HCT116 (cell line): ENCODE measurements around the gene TAF1C. TPM values are rescaled to one million over a fixed set of nuclear protein-coding genes. Genes with fewer than 3 reads are reported as not detected.
A peak's percentile ranks its signal among the peaks of the same experiment; 100 is the strongest.

ENCODE experiments used
- ATAC-seq: fragments of 200-7000 bp; cut with Tn5 transposase; 2 replicates; pipeline ENCODE4 v1.9.1; 2020; ENCODE audit warnings: mild to moderate bottlenecking, moderate library complexity
- BruUV-seq: library from RNA; stranded (reverse); fragments of 400-500 nt; replicated peaks from 2 replicates; lab custom pipeline; 2021; lab: Mats Ljungman, UMichigan
- CTCF ChIA-PET: fragments of 300-600 bp; sonication (Branson Sonifier 250); formaldehyde crosslinking; loops from one replicate; lab custom pipeline; 2021; ENCODE audit warnings: antibody characterized with exemption; lab: Charles Lee
- POLR2A ChIA-PET: fragments of 300-600, 350-600 bp; sonication (Branson Sonifier 250); formaldehyde crosslinking; loops from one replicate; lab custom pipeline; 2021; ENCODE audit warnings: antibody characterized with exemption; lab: Charles Lee
- RAD21 ChIA-PET, 2 experiments: fragments of 300-600 bp; sonication (Branson Sonifier 250); formaldehyde crosslinking; loops; one replicate each; lab custom pipeline; 2023; ENCODE audit warnings: low total read pairs in 2 of 2; ENCODE audit not compliant: uncharacterized antibody in 2 of 2, unreplicated experiment in 2 of 2, low non-redundant PET in 1 of 2; lab: Charles Lee
- DNase-seq: peaks from one replicate; pipeline ENCODE4 v3.0.0-alpha.2; 2010; ENCODE audit warnings: low read depth, low spot score
- H2AFZ ChIP-seq: fragments of 200-600 bp; shearing (Covaris generic), sonication (generic); 2 replicates; pipeline ENCODE4 v1.6.1; 2017; ENCODE audit warnings: low read depth, mixed run types, mixed read lengths, antibody characterized with exemption, low read length; ENCODE audit not compliant: poor library complexity, severe bottlenecking
- H3K27ac ChIP-seq: 2 replicates; pipeline ENCODE4 v1.5.1; 2012; ENCODE audit warnings: low read depth, low read length
- H3K27me3 ChIP-seq: fragments of 200-600 bp; sonication (generic); 2 replicates; pipeline ENCODE4 v1.6.1; 2016; ENCODE audit warnings: mixed run types, low read length, mixed read lengths; ENCODE audit not compliant: insufficient read depth
- H3K36me3 ChIP-seq, 2 experiments: fragments of 200-500 bp in 1 of 2; fragments of 200-600 bp in 1 of 2; sonication (Bioruptor generic) in 1 of 2; sonication (generic) in 1 of 2; 2 replicates each; pipeline versions ENCODE4 v1.5.1 to v1.6.1; 2014 to 2016; ENCODE audit warnings: low read length in 2 of 2, inconsistent platforms in 1 of 2, mixed read lengths in 1 of 2, mixed run types in 1 of 2; ENCODE audit not compliant: insufficient read depth in 2 of 2, control insufficient read depth in 1 of 2
- H3K4me1 ChIP-seq, 2 experiments: fragments of 200-600 bp in 1 of 2; sonication (generic) in 1 of 2; 2 replicates each; pipeline versions ENCODE4 v1.5.1 to v1.6.1; 2012 to 2017; ENCODE audit warnings: low read length in 2 of 2, inconsistent platforms in 1 of 2, mild to moderate bottlenecking in 1 of 2, mixed read lengths in 1 of 2, mixed run types in 1 of 2, moderate library complexity in 1 of 2; ENCODE audit not compliant: insufficient read depth in 2 of 2, control insufficient read depth in 1 of 2
- H3K4me2 ChIP-seq: fragments of 200-600 bp; sonication (generic); 2 replicates; pipeline ENCODE4 v1.6.1; 2017; ENCODE audit warnings: mixed run types, low read length, mixed read lengths
- H3K4me3 ChIP-seq, 2 experiments: fragments of 200-600 bp in 1 of 2; sonication (generic) in 1 of 2; replicated peaks in 1 of 2; 2 replicates each; pipeline ENCODE4 v1.5.1; 2011 to 2016; ENCODE audit warnings: low read length in 2 of 2, control low read depth in 1 of 2, low read depth in 1 of 2, mild to moderate bottlenecking in 1 of 2, mixed read lengths in 1 of 2, mixed run types in 1 of 2
- H3K79me2 ChIP-seq: fragments of 200-600 bp; sonication (generic); 2 replicates; pipeline ENCODE4 v1.6.1; 2017; ENCODE audit warnings: mild to moderate bottlenecking, mixed run types, low read length, moderate library complexity, mixed read lengths; ENCODE audit not compliant: insufficient read depth
- H3K9ac ChIP-seq: fragments of 200-600 bp; sonication (generic); 2 replicates; pipeline ENCODE4 v1.6.1; 2016; ENCODE audit warnings: low read length, mixed read lengths
- H3K9me2 ChIP-seq: fragments of 200-600 bp; sonication (generic), shearing (Covaris generic); 2 replicates; pipeline ENCODE4 v1.6.1; 2017; ENCODE audit warnings: mixed run types, mild to moderate bottlenecking, moderate library complexity; ENCODE audit not compliant: insufficient read depth
- H3K9me3 ChIP-seq, 2 experiments: fragments of 200-500 bp in 1 of 2; fragments of 200-600 bp in 1 of 2; sonication (Bioruptor generic) in 1 of 2; sonication (generic) in 1 of 2; 2 replicates each; pipeline ENCODE4 v1.6.1; 2014 to 2017; ENCODE audit warnings: low read length in 2 of 2, mixed read lengths in 2 of 2, inconsistent platforms in 1 of 2, low read depth in 1 of 2, mild to moderate bottlenecking in 1 of 2, mixed run types in 1 of 2, moderate library complexity in 1 of 2; ENCODE audit not compliant: control insufficient read depth in 1 of 2, insufficient read depth in 1 of 2
- H4K20me1 ChIP-seq: fragments of 200-600 bp; sonication (generic), shearing (Covaris generic); 2 replicates; pipeline ENCODE4 v1.6.1; 2017; ENCODE audit warnings: mixed run types, mild to moderate bottlenecking, moderate library complexity; ENCODE audit not compliant: insufficient read depth
- CBX3 ChIP-seq: IDR thresholded peaks from 2 replicates; pipeline ENCODE4 v1.6.1; 2012; ENCODE audit warnings: low read depth
- CEBPB ChIP-seq: IDR thresholded peaks from 2 replicates; pipeline ENCODE4 v1.6.1; 2012; ENCODE audit warnings: low read depth
- CTCF ChIP-seq, 3 experiments: fragments of 200-600 bp in 1 of 3; sonication (generic) in 1 of 3; IDR thresholded peaks in 2 of 3; conservative IDR thresholded peaks in 1 of 3; 2 replicates each; pipeline ENCODE4 v1.5.1; 2012 to 2017; ENCODE audit warnings: low read depth in 2 of 3, low read length in 2 of 3, antibody characterized with exemption in 1 of 3, borderline replicate concordance in 1 of 3, control low read depth in 1 of 3, mild to moderate bottlenecking in 1 of 3, mixed read lengths in 1 of 3, mixed run types in 1 of 3, moderate library complexity in 1 of 3; ENCODE audit not compliant: insufficient read depth in 1 of 3
- EGR1 ChIP-seq: IDR thresholded peaks from 2 replicates; pipeline ENCODE4 v1.6.1; 2012; ENCODE audit warnings: low read depth
- ELF1 ChIP-seq: IDR thresholded peaks from 2 replicates; pipeline ENCODE4 v1.6.1; 2012; ENCODE audit warnings: low read depth, borderline replicate concordance
- EZH2 ChIP-seq: fragments of 200-600 bp; sonication (generic); IDR thresholded peaks from 2 replicates; pipeline ENCODE4 v1.6.1; 2017; ENCODE audit warnings: antibody characterized with exemption, mixed run types
- FOSL1 ChIP-seq: IDR thresholded peaks from 2 replicates; pipeline ENCODE4 v1.6.1; 2012; ENCODE audit warnings: low read depth
- MAX ChIP-seq: IDR thresholded peaks from 2 replicates; pipeline ENCODE4 v1.6.1; 2012
- POLR2A ChIP-seq: IDR thresholded peaks from 2 replicates; pipeline ENCODE4 v1.7.0; 2011; ENCODE audit warnings: borderline replicate concordance; ENCODE audit not compliant: insufficient read depth, insufficient read length; ENCODE audit errors: extremely low read depth
- POLR2AphosphoS5 ChIP-seq: IDR thresholded peaks from 2 replicates; pipeline ENCODE4 v1.6.1; 2011; ENCODE audit warnings: mild to moderate bottlenecking, low read depth, low read length, moderate library complexity
- RAD21 ChIP-seq: IDR thresholded peaks from 2 replicates; pipeline ENCODE4 v1.6.1; 2012; ENCODE audit warnings: low read depth, mild to moderate bottlenecking
- REST ChIP-seq: IDR thresholded peaks from 2 replicates; pipeline ENCODE4 v1.6.1; 2012; ENCODE audit warnings: low read depth
- SIN3A ChIP-seq: IDR thresholded peaks from 2 replicates; pipeline ENCODE4 v1.6.1; 2012; ENCODE audit warnings: low read depth
- SP1 ChIP-seq: IDR thresholded peaks from 2 replicates; pipeline ENCODE4 v1.6.1; 2012; ENCODE audit warnings: low read depth
- SRF ChIP-seq: IDR thresholded peaks from 2 replicates; pipeline ENCODE4 v1.6.1; 2012; ENCODE audit warnings: low read depth
- ZBTB33 ChIP-seq: IDR thresholded peaks from 2 replicates; pipeline ENCODE4 v1.6.1; 2011; ENCODE audit warnings: mild to moderate bottlenecking, low read length, moderate library complexity; ENCODE audit not compliant: insufficient replicate concordance; ENCODE audit errors: extremely low read depth
- ZFX ChIP-seq: fragments of 450-650 bp; IDR thresholded peaks from 2 replicates; pipeline ENCODE4 v1.6.1; 2017
- ZNF274 ChIP-seq: fragments of 200-500 bp; sonication (Bioruptor generic); IDR thresholded peaks from 2 replicates; pipeline ENCODE4 v1.6.1; 2014; ENCODE audit warnings: mild to moderate bottlenecking, low read depth, low read length, inconsistent platforms
- intact Hi-C: fragments of 100-400 bp; cut with micrococcal nuclease; formaldehyde crosslinking; loops from 2 replicates; pipeline ENCODE4 v1.10.0; 2022
- total RNA-seq: library from RNA; stranded (reverse); gene quantifications from one replicate; pipeline ENCODE4 v1.2.1, GENCODE V29; 2021; ENCODE audit not compliant: unreplicated experiment

TAF1C gene
- total RNA-seq, 1 experiment from 2014 or later, result 76.3 TPM

GRCh38 chr16:84139628-84140258 lies 47.1 kb downstream of the TAF1C start:
- H3K4me1 ChIP-seq, result peaks cover 26 to 37% of the 10 kb centered on the region in 2 experiments
- TF ChIP-seq EGR1 (no peak), RAD21 (no peak), ZBTB33 (no peak), SP1 (no peak), FOSL1 (no peak), CTCF (IDR thresholded peaks at IDR 0.05 in 2 of 3, conservative IDR thresholded peaks at IDR 0.05 in 1 of 3; ENCODE audit: borderline replicate concordance in 1 of 3, insufficient read depth in 1 of 3, low read depth in 2 of 3, low read length in 2 of 3) (no peak), SIN3A (no peak), CEBPB (no peak), ZFX (no peak), MAX (no peak), ZNF274 (no peak), EZH2 (no peak), POLR2A (no peak), ELF1 (no peak), SRF (no peak), REST (no peak), CBX3 (no peak), POLR2AphosphoS5 (no peak)
- TF ChIP-seq, all 23 proteins: peak for 0
- H3K27me3 ChIP-seq, result no peaks in the 10 kb centered on the region
- H3K9me3 ChIP-seq, result no peaks in the 10 kb centered on the region
- H3K4me2 ChIP-seq, result peak overlapping the region; percentile 81
- H3K4me3 ChIP-seq, result no peak overlapping the region
- ChIA-PET POLR2A (no interaction called here), CTCF (no interaction called here), RAD21 (no interaction called here)
- DNase-seq (no peak), ATAC-seq (no peak)
- H4K20me1 ChIP-seq, result no peaks in the 10 kb centered on the region; the same call in 1 of the 2 replicates
- no peak overlapping the region; the same call in 1 of the 2 replicates for H3K27ac ChIP-seq
- H3K9me2 ChIP-seq, result no peaks in the 10 kb centered on the region
- H2AFZ ChIP-seq, result no peak overlapping the region
- BruUV-seq, result no TSS peak
- no peaks in the 10 kb centered on the region for H3K36me3 ChIP-seq
- intact Hi-C loops, result no loop called here
- peaks cover 73% of the 10 kb centered on the region for H3K79me2 ChIP-seq
- peak overlapping the region; percentile 29; the same call in 1 of the 2 replicates for H3K9ac ChIP-seq
